OCI-LY1 (cell line): ENCODE data around the gene SMIM11.
"Not testable (repeated sequence)": the region's sequence is repeated elsewhere in the genome, so short reads cannot be mapped to it uniquely, and the experiment has no call there.

Experiments used
- H2AFZ ChIP-seq: fragments of 200-600 bp; sonication (generic), shearing (Covaris generic); 2 replicates; pipeline ENCODE4 v1.6.0; 2014; ENCODE audit warnings: antibody characterized with exemption, mild to moderate bottlenecking, low read length
- H3F3A ChIP-seq: fragments of 200-600 bp; sonication (generic), shearing (Covaris generic); 2 replicates; pipeline ENCODE4 v1.6.0; 2014; ENCODE audit warnings: mild to moderate bottlenecking, antibody characterized with exemption, low read length, moderate library complexity; ENCODE audit not compliant: insufficient read depth
- H3K27ac ChIP-seq: fragments of 200-600 bp; sonication (generic); 2 replicates; pipeline ENCODE4 v1.5.1; 2014; ENCODE audit warnings: low read length, mixed run types, mild to moderate bottlenecking, low read depth; ENCODE audit not compliant: poor library complexity, severe bottlenecking
- H3K27me3 ChIP-seq: fragments of 200-600 bp; sonication (generic); 2 replicates; pipeline ENCODE4 v1.6.0; 2014; ENCODE audit warnings: antibody characterized with exemption, mild to moderate bottlenecking, low read length, moderate library complexity; ENCODE audit not compliant: insufficient read depth
- H3K36me3 ChIP-seq: fragments of 200-600 bp; sonication (generic); 2 replicates; pipeline ENCODE4 v1.6.1; 2014; ENCODE audit warnings: mild to moderate bottlenecking, antibody characterized with exemption, low read length, moderate library complexity, mixed read lengths; ENCODE audit not compliant: insufficient read depth
- H3K4me1 ChIP-seq: fragments of 200-600 bp; sonication (generic); 2 replicates; pipeline ENCODE4 v1.5.1; 2014; ENCODE audit warnings: mild to moderate bottlenecking, low read length, moderate library complexity; ENCODE audit not compliant: insufficient read depth, severe bottlenecking
- H3K4me2 ChIP-seq: fragments of 200-600 bp; sonication (generic), shearing (Covaris generic); 2 replicates; pipeline ENCODE4 v1.6.1; 2014; ENCODE audit warnings: low read length
- H3K4me3 ChIP-seq: fragments of 200-600 bp; sonication (generic); 2 replicates; pipeline ENCODE4 v1.5.1; 2014; ENCODE audit warnings: low read length, low read depth, mild to moderate bottlenecking, mixed read lengths; ENCODE audit not compliant: poor library complexity, severe bottlenecking
- H3K79me2 ChIP-seq: fragments of 200-600 bp; shearing (Covaris generic); 2 replicates; pipeline ENCODE4 v1.6.1; 2016; ENCODE audit warnings: mixed run types, low read length, mixed read lengths; ENCODE audit not compliant: insufficient read depth
- H3K9ac ChIP-seq: fragments of 200-600 bp; sonication (generic), shearing (Covaris generic); 2 replicates; pipeline ENCODE4 v1.6.1; 2014; ENCODE audit warnings: mild to moderate bottlenecking, low read length, mixed read lengths
- H3K9me2 ChIP-seq: fragments of 200-600 bp; sonication (generic), shearing (Covaris generic); 2 replicates; pipeline ENCODE4 v1.6.1; 2014; ENCODE audit warnings: low read depth, mild to moderate bottlenecking, low read length, mixed read lengths
- H3K9me3 ChIP-seq: fragments of 200-600 bp; shearing (Covaris generic); 2 replicates; pipeline ENCODE4 v1.6.1; 2014; ENCODE audit warnings: low read length, mixed read lengths
- H4K20me1 ChIP-seq: fragments of 200-600 bp; sonication (generic), shearing (Covaris generic); 2 replicates; pipeline ENCODE4 v1.6.0; 2016; ENCODE audit warnings: mild to moderate bottlenecking, low read length; ENCODE audit not compliant: insufficient read depth
- EZH2 ChIP-seq: fragments of 200-600 bp; sonication (generic), shearing (Covaris generic); IDR thresholded peaks from 2 replicates; pipeline ENCODE4 v1.8.0; 2017; ENCODE audit warnings: borderline replicate concordance, mixed run types, mild to moderate bottlenecking, antibody characterized with exemption, low read length, moderate library complexity, mixed read lengths
- TF ChIP-seq, protein P1 (sequence below): fragments of 200-600 bp; sonication (generic), shearing (Covaris generic); IDR thresholded peaks from 2 replicates; pipeline ENCODE4 v1.5.1; 2017; ENCODE audit warnings: mild to moderate bottlenecking, antibody characterized with exemption, low read length, moderate library complexity, mixed read lengths

The SMIM11 gene

DNA sequence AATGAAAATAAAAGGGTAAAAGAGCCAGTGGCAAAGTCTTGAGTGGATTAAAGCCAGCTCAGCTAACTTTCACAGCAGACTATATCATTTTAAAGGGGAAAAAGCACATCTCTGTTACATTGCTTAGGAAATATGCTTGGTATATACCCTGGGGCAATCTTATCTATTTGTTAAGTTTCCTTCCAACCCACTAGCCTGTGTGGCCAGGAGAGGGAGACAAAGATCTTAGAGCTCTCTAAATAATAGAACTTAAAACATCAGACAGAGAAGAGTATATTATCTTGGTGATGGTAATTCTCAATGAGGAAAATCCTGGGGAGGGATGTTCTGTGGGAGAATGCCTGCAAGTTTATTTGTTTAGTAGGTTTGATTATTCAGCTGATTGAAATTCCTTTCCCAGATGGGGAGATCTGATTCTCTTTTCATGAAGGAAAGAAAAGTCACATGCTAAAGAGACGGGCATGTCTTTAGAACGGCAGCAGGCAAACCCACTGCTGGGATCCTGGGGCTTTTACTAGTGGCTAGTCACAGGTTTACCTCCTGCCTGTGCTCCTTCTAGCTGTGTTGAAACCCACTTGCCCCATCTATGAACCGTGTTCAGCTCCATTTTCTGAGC, 7.9 kb upstream of the SMIM11 start:
- Histone ChIP-seq H3K36me3 (no peaks in the 10 kb centered on the region), H3K4me2 (no peak overlapping the region), H3K4me1 (no peaks in the 10 kb centered on the region), H3K4me3 (no peak overlapping the region), H3K9me3 (no peaks in the 10 kb centered on the region), H2AFZ (no peak overlapping the region), H3K9me2 (no peaks in the 10 kb centered on the region), H4K20me1 (no peaks in the 10 kb centered on the region), H3K79me2 (no peaks in the 10 kb centered on the region), H3K27ac (no peak overlapping the region), H3K9ac (no peak overlapping the region), H3F3A (no peaks in the 10 kb centered on the region), H3K27me3 (no peaks in the 10 kb centered on the region)
- TF ChIP-seq EZH2 = no peak
- TF ChIP-seq, protein P1, sequence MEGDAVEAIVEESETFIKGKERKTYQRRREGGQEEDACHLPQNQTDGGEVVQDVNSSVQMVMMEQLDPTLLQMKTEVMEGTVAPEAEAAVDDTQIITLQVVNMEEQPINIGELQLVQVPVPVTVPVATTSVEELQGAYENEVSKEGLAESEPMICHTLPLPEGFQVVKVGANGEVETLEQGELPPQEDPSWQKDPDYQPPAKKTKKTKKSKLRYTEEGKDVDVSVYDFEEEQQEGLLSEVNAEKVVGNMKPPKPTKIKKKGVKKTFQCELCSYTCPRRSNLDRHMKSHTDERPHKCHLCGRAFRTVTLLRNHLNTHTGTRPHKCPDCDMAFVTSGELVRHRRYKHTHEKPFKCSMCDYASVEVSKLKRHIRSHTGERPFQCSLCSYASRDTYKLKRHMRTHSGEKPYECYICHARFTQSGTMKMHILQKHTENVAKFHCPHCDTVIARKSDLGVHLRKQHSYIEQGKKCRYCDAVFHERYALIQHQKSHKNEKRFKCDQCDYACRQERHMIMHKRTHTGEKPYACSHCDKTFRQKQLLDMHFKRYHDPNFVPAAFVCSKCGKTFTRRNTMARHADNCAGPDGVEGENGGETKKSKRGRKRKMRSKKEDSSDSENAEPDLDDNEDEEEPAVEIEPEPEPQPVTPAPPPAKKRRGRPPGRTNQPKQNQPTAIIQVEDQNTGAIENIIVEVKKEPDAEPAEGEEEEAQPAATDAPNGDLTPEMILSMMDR = peak; percentile 74

GRCh38 chr21:34369741-34370140, 5.6 kb upstream of the SMIM11 start:
- Histone ChIP-seq H3K36me3 (no peaks in the 10 kb centered on the region), H4K20me1 (no peaks in the 10 kb centered on the region), H3K9ac (no peak overlapping the region), H3K27me3 (no peaks in the 10 kb centered on the region), H3K9me3 (no peaks in the 10 kb centered on the region), H3K4me1 (no peaks in the 10 kb centered on the region), H3K4me3 (no peak overlapping the region), H3K27ac (no peak overlapping the region), H3K79me2 (no peaks in the 10 kb centered on the region), H3K9me2 (no peaks in the 10 kb centered on the region), H3F3A (no peaks in the 10 kb centered on the region), H3K4me2 (no peak overlapping the region), H2AFZ (no peak overlapping the region)
- TF ChIP-seq, protein P1 = no peak
- TF ChIP-seq EZH2 = no peak

DNA sequence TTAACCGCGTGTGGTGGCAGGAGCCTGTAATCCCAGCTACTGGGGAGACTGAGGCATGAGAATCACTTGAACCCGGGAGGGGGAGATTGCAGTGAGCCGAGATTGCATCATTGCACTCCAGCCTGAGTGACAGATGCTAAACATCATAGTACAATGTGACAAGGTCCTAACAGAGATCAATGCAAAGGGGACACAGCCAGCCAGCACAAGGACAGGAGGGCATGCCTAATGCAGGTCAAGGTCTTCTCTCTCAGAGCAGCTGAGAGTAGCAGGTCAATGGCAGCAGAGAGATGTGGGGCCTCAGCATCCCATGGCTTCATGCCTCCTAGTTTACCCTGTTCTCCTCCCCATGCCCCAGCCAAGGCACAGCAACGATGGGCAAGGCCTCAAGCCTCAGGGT, 3.0 kb upstream of the SMIM11 start:
- Histone ChIP-seq H3K9me3 (no peaks in the 10 kb centered on the region), H3K36me3 (no peaks in the 10 kb centered on the region), H3K79me2 (no peaks in the 10 kb centered on the region), H4K20me1 (no peaks in the 10 kb centered on the region), H3K9ac (no peak overlapping the region), H3K4me1 (no peaks in the 10 kb centered on the region), H2AFZ (no peak overlapping the region), H3K4me2 (no peak overlapping the region), H3F3A (no peaks in the 10 kb centered on the region), H3K9me2 (no peaks in the 10 kb centered on the region), H3K27me3 (no peaks in the 10 kb centered on the region), H3K4me3 (no peak overlapping the region), H3K27ac (no peak overlapping the region)
- no peak for TF ChIP-seq EZH2
- TF ChIP-seq, protein P1 = no peak

GRCh38 chr21:34374462-34374861, 845 bp upstream of the SMIM11 start:
- H3K9me2 ChIP-seq, H3K4me1 ChIP-seq, H3K4me2 ChIP-seq, H3K79me2 ChIP-seq, H3K9ac ChIP-seq, H2AFZ ChIP-seq, H3K9me3 ChIP-seq, H3K36me3 ChIP-seq, H4K20me1 ChIP-seq, H3K27ac ChIP-seq, H3F3A ChIP-seq, H3K4me3 ChIP-seq, H3K27me3 ChIP-seq: not testable (repeated sequence)

- H3K4me2 ChIP-seq, H3K27me3 ChIP-seq, H2AFZ ChIP-seq, H3F3A ChIP-seq, H3K4me1 ChIP-seq, H3K36me3 ChIP-seq, H3K4me3 ChIP-seq, H4K20me1 ChIP-seq, H3K79me2 ChIP-seq, H3K27ac ChIP-seq, H3K9ac ChIP-seq, H3K9me2 ChIP-seq, H3K9me3 ChIP-seq: not testable (repeated sequence)
These were observed 289 bp downstream of the SMIM11 start for GRCh38 chr21:34375619-34375972.
